ENCODE results near the gene TADA1.

GRCh38 chr1:166839600-166840308 lies 36.3 kb downstream of the TADA1 start:
- TF ChIP-seq, protein P1, sequence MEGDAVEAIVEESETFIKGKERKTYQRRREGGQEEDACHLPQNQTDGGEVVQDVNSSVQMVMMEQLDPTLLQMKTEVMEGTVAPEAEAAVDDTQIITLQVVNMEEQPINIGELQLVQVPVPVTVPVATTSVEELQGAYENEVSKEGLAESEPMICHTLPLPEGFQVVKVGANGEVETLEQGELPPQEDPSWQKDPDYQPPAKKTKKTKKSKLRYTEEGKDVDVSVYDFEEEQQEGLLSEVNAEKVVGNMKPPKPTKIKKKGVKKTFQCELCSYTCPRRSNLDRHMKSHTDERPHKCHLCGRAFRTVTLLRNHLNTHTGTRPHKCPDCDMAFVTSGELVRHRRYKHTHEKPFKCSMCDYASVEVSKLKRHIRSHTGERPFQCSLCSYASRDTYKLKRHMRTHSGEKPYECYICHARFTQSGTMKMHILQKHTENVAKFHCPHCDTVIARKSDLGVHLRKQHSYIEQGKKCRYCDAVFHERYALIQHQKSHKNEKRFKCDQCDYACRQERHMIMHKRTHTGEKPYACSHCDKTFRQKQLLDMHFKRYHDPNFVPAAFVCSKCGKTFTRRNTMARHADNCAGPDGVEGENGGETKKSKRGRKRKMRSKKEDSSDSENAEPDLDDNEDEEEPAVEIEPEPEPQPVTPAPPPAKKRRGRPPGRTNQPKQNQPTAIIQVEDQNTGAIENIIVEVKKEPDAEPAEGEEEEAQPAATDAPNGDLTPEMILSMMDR (conservative IDR thresholded peaks at IDR 0.05): no peak; the same call in 1 of the 2 replicates
- TF ChIP-seq EZH2 (IDR thresholded peaks at IDR 0.05; ENCODE audit: low read depth): no peak

Data from PC-9 (cell line).